Liver (tissue), 9 donors: ENCODE results near the gene AADACL4. TPM values are rescaled to one million over a fixed set of nuclear protein-coding genes. Genes with fewer than 3 reads are reported as not detected.

Source experiments
- DNase-seq: peaks from one replicate; pipeline ENCODE4 v3.0.0-alpha.2; 2017; ENCODE audit warnings: low spot score
- H3K27ac ChIP-seq, 2 donors: one replicate each; pipeline ENCODE4 v1.7.0; 2013; ENCODE audit warnings: inconsistent platforms in 2 of 2, low read length in 2 of 2, control low read depth in 1 of 2, low read depth in 1 of 2, mild to moderate bottlenecking in 1 of 2
- H3K27me3 ChIP-seq, 4 donors: one replicate each; pipeline versions ENCODE4 v1.6.1 to v1.7.0; 2013; ENCODE audit warnings: low read length in 3 of 4, inconsistent platforms in 1 of 4, mild to moderate bottlenecking in 1 of 4, moderate library complexity in 1 of 4; ENCODE audit not compliant: control insufficient read depth in 4 of 4, insufficient read depth in 4 of 4
- H3K36me3 ChIP-seq, 4 donors: one replicate each; pipeline versions ENCODE4 v1.6.1 to v1.7.0; 2013; ENCODE audit warnings: low read length in 3 of 4, mild to moderate bottlenecking in 3 of 4, low read depth in 1 of 4, moderate library complexity in 1 of 4; ENCODE audit not compliant: control insufficient read depth in 4 of 4, insufficient read depth in 3 of 4
- H3K4me1 ChIP-seq, 4 donors: one replicate each; pipeline versions ENCODE4 v1.6.1 to v1.7.0; 2013; ENCODE audit warnings: low read length in 3 of 4, mild to moderate bottlenecking in 3 of 4, moderate library complexity in 1 of 4; ENCODE audit not compliant: control insufficient read depth in 4 of 4, insufficient read depth in 4 of 4
- H3K4me3 ChIP-seq, 3 donors: one replicate each; pipeline versions ENCODE4 v1.6.1 to v1.7.0; 2013; ENCODE audit warnings: low read length in 3 of 3, control low read depth in 1 of 3, low read depth in 1 of 3, mild to moderate bottlenecking in 1 of 3
- H3K9ac ChIP-seq, 2 donors: one replicate each; pipeline ENCODE4 v1.7.0; 2013; ENCODE audit warnings: low read length in 2 of 2, mild to moderate bottlenecking in 2 of 2, moderate library complexity in 2 of 2, control low read depth in 1 of 2, low read depth in 1 of 2
- H3K9me3 ChIP-seq, 4 donors: one replicate each; pipeline versions ENCODE4 v1.6.1 to v1.7.0; 2013; ENCODE audit warnings: low read length in 3 of 4; ENCODE audit not compliant: control insufficient read depth in 4 of 4
- EGR1 ChIP-seq, 2 donors: IDR thresholded peaks; 2 replicates each; pipeline ENCODE4 v1.6.1; 2016 to 2018; ENCODE audit warnings: antibody characterized with exemption in 2 of 2, low read depth in 2 of 2
- FOXA1 ChIP-seq: IDR thresholded peaks from 2 replicates; pipeline ENCODE4 v1.6.1; 2016; ENCODE audit warnings: antibody characterized with exemption
- HNF4A ChIP-seq, 2 donors: conservative IDR thresholded peaks; 2 replicates each; pipeline ENCODE4 v1.6.1; 2016; ENCODE audit warnings: antibody characterized with exemption in 2 of 2, mild to moderate bottlenecking in 2 of 2
- HNF4G ChIP-seq: IDR thresholded peaks from 2 replicates; pipeline ENCODE4 v1.6.1; 2016; ENCODE audit warnings: antibody characterized with exemption
- NR2F2 ChIP-seq: IDR thresholded peaks from 2 replicates; pipeline ENCODE4 v1.6.1; 2016; ENCODE audit warnings: antibody characterized with exemption
- RAD21 ChIP-seq, 2 donors: IDR thresholded peaks; 2 replicates each; pipeline ENCODE4 v1.6.1; 2016; ENCODE audit warnings: antibody characterized with exemption in 2 of 2, mild to moderate bottlenecking in 2 of 2
- RXRA ChIP-seq, 2 donors: IDR thresholded peaks; 2 replicates each; pipeline ENCODE4 v1.6.1; 2017 to 2018; ENCODE audit warnings: antibody characterized with exemption in 2 of 2, mild to moderate bottlenecking in 1 of 2
- SP1 ChIP-seq: IDR thresholded peaks from 2 replicates; pipeline ENCODE4 v1.6.1; 2018; ENCODE audit warnings: antibody characterized with exemption, mild to moderate bottlenecking
- TAF1 ChIP-seq: conservative IDR thresholded peaks from 2 replicates; pipeline ENCODE4 v1.6.1; 2016; ENCODE audit warnings: antibody characterized with exemption, mild to moderate bottlenecking
- YY1 ChIP-seq: IDR thresholded peaks from 2 replicates; pipeline ENCODE4 v1.6.1; 2016; ENCODE audit warnings: antibody characterized with exemption, mild to moderate bottlenecking
- WGBS: extraction: QIAGEN DNeasy Blood & Tissue Kit; methylation state at CpG from one replicate; pipeline ENCODE4 v1.1.7; 2013; 5-methylcytosine and 5-hydroxymethylcytosine counted together
- polyA plus RNA-seq, 2 donors: library from polyadenylated mRNA; stranded (reverse) in 1 of 2; unstranded in 1 of 2; fragments of 200-250 nt in 1 of 2; fragments of >200 nt in 1 of 2; fragmentation: Nextera tagmentation in 1 of 2; extraction: Ambion mirVana in 1 of 2; gene quantifications; one replicate each; pipeline versions ENCODE4 v1.2.1 to v1.2.3, GENCODE V29; 2013 to 2015
- total RNA-seq, 2 donors: library from RNA; depleted of rRNA; stranded (reverse); fragments of >200 nt; gene quantifications; one replicate each; pipeline ENCODE4 v1.2.3, GENCODE V29; 2014
- TF ChIP-seq, protein P1 (sequence below): fragments of 150-350 bp; IDR thresholded peaks from 2 replicates; pipeline ENCODE4 v1.5.1; 2017; ENCODE audit warnings: improper control_type of control experiment, low read depth, low read length; ENCODE audit not compliant: missing input control
- TF ChIP-seq, protein P2 (sequence below): IDR thresholded peaks from 2 replicates; pipeline ENCODE4 v1.6.1; 2016; ENCODE audit warnings: antibody characterized with exemption
- TF ChIP-seq, protein P3 (sequence below): IDR thresholded peaks from 2 replicates; pipeline ENCODE4 v1.6.1; 2016; ENCODE audit warnings: antibody characterized with exemption
- TF ChIP-seq, protein P4 (sequence below): IDR thresholded peaks from 2 replicates; pipeline ENCODE4 v1.6.1; 2016; ENCODE audit warnings: antibody characterized with exemption
- TF ChIP-seq, protein P5 (sequence below): IDR thresholded peaks from 2 replicates; pipeline ENCODE4 v1.6.1; 2016; ENCODE audit warnings: antibody characterized with exemption, mild to moderate bottlenecking
- donor health status: healthy.
- donor health status: healthy.
- donor health status: healthy.
- donor health status: healthy.
- donor health status: healthy.

Gene AADACL4
- total and polyA plus RNA-seq, 4 donors = not detected

DNA sequence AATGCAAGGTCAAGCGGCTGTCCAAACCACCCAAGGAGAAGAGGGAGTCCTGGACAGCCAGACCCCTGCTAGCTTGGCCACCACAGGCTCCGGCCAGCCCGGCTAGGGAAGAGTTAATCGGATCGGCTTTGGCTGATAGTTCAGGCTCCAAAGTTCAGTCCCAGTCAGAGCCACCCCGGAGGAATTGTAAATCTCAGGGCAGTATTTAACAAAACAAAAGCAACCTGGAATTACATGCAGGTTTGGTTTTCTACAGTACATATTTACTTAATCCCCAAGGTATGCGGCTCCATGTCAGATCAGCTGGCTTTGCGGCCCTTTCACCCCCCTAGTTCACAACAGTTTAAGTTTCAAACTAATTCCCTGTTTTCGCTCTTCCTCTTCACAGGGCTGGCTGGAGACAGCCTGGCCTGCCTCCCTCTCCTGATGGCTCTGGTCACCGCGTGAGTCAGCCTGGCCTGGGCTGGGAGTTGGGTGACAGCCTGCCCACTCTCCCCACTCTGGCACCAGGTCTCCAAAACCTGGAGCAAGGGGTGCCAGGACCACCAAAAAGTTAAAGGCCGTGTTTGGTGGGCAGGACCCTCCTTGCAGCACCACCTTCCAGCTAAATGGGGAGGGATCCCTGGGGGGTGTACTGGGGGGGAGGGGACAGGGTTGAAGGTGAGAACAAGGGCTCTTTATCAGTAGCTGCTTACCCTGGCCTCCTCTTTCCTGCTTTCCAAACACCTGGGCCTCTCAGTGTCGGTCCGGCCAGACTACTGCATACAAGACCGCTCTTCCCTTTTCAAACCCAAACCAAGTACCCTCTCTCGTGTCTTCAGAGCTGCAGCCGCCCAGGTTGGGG lies 27.8 kb upstream of the AADACL4 start (continued):
- TF ChIP-seq, protein P1, sequence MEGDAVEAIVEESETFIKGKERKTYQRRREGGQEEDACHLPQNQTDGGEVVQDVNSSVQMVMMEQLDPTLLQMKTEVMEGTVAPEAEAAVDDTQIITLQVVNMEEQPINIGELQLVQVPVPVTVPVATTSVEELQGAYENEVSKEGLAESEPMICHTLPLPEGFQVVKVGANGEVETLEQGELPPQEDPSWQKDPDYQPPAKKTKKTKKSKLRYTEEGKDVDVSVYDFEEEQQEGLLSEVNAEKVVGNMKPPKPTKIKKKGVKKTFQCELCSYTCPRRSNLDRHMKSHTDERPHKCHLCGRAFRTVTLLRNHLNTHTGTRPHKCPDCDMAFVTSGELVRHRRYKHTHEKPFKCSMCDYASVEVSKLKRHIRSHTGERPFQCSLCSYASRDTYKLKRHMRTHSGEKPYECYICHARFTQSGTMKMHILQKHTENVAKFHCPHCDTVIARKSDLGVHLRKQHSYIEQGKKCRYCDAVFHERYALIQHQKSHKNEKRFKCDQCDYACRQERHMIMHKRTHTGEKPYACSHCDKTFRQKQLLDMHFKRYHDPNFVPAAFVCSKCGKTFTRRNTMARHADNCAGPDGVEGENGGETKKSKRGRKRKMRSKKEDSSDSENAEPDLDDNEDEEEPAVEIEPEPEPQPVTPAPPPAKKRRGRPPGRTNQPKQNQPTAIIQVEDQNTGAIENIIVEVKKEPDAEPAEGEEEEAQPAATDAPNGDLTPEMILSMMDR = no peak
- TF ChIP-seq FOXA1 = peak; percentile 86
- peak; percentile 33 for TF ChIP-seq NR2F2

DNA sequence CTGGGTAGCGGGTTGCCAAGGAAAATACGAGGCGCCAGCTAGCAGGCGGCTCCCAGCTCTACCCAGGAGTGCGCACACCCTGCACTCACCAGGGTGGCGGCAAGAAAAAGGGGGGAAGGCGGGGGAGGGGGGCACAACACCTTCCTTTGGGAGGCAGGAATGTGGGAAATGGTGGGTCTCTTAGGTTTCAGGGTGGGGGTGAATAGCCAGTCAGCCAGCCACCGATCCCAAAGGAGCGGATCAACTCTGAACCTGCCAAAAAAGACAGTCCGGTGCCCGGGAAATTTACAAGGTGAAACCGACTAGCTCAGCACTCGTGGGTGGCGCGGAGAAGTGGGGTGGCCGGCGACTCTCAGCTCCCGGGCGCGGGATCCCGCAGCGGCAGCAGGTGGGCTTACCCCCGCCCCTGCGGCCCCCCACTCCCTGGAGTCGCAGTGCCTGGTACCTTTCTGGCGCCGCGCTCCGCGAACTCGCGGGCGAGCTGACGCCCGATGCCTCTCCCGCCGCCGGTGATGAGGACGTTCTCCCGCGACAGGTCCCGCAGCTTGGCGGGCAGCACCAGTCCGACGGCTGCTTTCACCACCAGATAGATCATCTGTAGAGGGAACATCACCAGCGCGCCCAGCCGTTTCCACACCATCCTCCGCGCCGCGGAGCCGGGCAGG lies 27.0 kb upstream of the AADACL4 start:
- peak overlapping the region; percentile 85 to 97 (median 90) for H3K4me3 ChIP-seq
- TF ChIP-seq RAD21 (IDR thresholded peaks at IDR 0.05) = no peak
- TF ChIP-seq EGR1 (IDR thresholded peaks at IDR 0.05; ENCODE audit: low read depth in 2 of 2) = no peak
- TF ChIP-seq, protein P1 = no peak
- TF ChIP-seq HNF4G = no peak
- TF ChIP-seq, protein P2, sequence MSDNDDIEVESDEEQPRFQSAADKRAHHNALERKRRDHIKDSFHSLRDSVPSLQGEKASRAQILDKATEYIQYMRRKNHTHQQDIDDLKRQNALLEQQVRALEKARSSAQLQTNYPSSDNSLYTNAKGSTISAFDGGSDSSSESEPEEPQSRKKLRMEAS = no peak
- no peak for TF ChIP-seq RXRA (IDR thresholded peaks at IDR 0.05)
- no peak for TF ChIP-seq YY1
- TF ChIP-seq, protein P3, sequence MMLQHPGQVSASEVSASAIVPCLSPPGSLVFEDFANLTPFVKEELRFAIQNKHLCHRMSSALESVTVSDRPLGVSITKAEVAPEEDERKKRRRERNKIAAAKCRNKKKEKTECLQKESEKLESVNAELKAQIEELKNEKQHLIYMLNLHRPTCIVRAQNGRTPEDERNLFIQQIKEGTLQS = no peak
- no peak for TF ChIP-seq HNF4A (conservative IDR thresholded peaks at IDR 0.05)
- peak overlapping the region; percentile 99 for H3K27ac ChIP-seq
- no peaks in the 10 kb centered on the region for H3K27me3 ChIP-seq
- H3K9ac ChIP-seq = peak overlapping the region; percentile 94 to 100
- H3K4me1 ChIP-seq = peaks cover 8 to 49% (median 32%) of the 10 kb centered on the region in 4 donors
- under 1% methylated on average over 53 of the region's 53 CpGs for WGBS
- no peaks in the 10 kb centered on the region for H3K9me3 ChIP-seq
- DNase-seq = peak; percentile 57
- peaks cover 0 to 11% (median 3%) of the 10 kb centered on the region in 4 donors for H3K36me3 ChIP-seq

DNA sequence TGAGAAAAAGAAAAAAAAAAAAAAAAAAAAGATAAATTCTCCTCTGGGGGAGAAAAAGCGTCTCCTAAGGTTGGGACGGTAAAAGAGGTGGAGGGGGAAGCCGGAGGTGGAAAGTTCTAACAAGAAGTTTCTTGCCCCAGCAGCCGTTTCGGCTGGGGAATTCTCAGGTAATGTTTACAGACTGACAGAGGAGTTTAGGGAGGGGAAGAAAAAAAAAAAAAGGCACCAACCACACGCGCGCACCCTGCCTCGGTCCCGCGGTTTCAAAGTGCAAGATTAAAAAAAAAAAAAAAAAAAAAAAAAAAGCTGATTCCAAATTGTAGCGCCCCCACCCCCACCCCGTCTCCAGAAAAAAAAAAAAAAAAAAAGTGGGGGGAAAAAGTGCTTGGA lies 26.4 kb upstream of the AADACL4 start:
- peak overlapping the region; percentile 99 for H3K27ac ChIP-seq
- peaks cover 8 to 46% (median 34%) of the 10 kb centered on the region in 4 donors for H3K4me1 ChIP-seq
- TF ChIP-seq EGR1 (IDR thresholded peaks at IDR 0.05; ENCODE audit: low read depth in 2 of 2) (no peak), RXRA (IDR thresholded peaks at IDR 0.05) (peak in 1 of 2 donors; percentile 38), YY1 (no peak), TAF1 (peak; percentile 73), HNF4A (conservative IDR thresholded peaks at IDR 0.05) (peak; percentile 42 to 43), FOXA1 (no peak), SP1 (no peak), HNF4G (peak; percentile 20)
- TF ChIP-seq, protein P2 = no peak
- TF ChIP-seq, protein P3 = no peak
- TF ChIP-seq, protein P4, sequence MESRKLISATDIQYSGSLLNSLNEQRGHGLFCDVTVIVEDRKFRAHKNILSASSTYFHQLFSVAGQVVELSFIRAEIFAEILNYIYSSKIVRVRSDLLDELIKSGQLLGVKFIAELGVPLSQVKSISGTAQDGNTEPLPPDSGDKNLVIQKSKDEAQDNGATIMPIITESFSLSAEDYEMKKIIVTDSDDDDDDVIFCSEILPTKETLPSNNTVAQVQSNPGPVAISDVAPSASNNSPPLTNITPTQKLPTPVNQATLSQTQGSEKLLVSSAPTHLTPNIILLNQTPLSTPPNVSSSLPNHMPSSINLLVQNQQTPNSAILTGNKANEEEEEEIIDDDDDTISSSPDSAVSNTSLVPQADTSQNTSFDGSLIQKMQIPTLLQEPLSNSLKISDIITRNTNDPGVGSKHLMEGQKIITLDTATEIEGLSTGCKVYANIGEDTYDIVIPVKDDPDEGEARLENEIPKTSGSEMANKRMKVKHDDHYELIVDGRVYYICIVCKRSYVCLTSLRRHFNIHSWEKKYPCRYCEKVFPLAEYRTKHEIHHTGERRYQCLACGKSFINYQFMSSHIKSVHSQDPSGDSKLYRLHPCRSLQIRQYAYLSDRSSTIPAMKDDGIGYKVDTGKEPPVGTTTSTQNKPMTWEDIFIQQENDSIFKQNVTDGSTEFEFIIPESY = no peak
- TF ChIP-seq, protein P5, sequence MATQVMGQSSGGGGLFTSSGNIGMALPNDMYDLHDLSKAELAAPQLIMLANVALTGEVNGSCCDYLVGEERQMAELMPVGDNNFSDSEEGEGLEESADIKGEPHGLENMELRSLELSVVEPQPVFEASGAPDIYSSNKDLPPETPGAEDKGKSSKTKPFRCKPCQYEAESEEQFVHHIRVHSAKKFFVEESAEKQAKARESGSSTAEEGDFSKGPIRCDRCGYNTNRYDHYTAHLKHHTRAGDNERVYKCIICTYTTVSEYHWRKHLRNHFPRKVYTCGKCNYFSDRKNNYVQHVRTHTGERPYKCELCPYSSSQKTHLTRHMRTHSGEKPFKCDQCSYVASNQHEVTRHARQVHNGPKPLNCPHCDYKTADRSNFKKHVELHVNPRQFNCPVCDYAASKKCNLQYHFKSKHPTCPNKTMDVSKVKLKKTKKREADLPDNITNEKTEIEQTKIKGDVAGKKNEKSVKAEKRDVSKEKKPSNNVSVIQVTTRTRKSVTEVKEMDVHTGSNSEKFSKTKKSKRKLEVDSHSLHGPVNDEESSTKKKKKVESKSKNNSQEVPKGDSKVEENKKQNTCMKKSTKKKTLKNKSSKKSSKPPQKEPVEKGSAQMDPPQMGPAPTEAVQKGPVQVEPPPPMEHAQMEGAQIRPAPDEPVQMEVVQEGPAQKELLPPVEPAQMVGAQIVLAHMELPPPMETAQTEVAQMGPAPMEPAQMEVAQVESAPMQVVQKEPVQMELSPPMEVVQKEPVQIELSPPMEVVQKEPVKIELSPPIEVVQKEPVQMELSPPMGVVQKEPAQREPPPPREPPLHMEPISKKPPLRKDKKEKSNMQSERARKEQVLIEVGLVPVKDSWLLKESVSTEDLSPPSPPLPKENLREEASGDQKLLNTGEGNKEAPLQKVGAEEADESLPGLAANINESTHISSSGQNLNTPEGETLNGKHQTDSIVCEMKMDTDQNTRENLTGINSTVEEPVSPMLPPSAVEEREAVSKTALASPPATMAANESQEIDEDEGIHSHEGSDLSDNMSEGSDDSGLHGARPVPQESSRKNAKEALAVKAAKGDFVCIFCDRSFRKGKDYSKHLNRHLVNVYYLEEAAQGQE = no peak
- WGBS = under 1% methylated on average over 13 of the region's 13 CpGs
- H3K27me3 ChIP-seq = no peaks in the 10 kb centered on the region
- peak overlapping the region; percentile 85 to 97 (median 90) for H3K4me3 ChIP-seq
- H3K9ac ChIP-seq = peak overlapping the region; percentile 95 to 100
- DNase-seq = no peak
- H3K9me3 ChIP-seq = no peaks in the 10 kb centered on the region
- H3K36me3 ChIP-seq = peaks cover 0 to 8% (median 1%) of the 10 kb centered on the region in 4 donors
